GM12878 (cell line): ENCODE results near the gene RUFY3.
A peak's percentile ranks its signal among the peaks of the same experiment; 100 is the strongest.

Experiments
- ATF2 ChIP-seq: IDR thresholded peaks from 2 replicates; pipeline ENCODE4 v1.6.1; 2012; ENCODE audit warnings: low read length, inconsistent platforms
- CBX3 ChIP-seq: fragments of 200-600 bp; sonication (generic); IDR thresholded peaks from 2 replicates; pipeline ENCODE4 v1.6.1; 2016; ENCODE audit warnings: low read depth, borderline replicate concordance
- CREB1 ChIP-seq: IDR thresholded peaks from 2 replicates; pipeline ENCODE4 v1.6.1; 2012; ENCODE audit warnings: low read depth, mild to moderate bottlenecking, inconsistent platforms
- CTCF ChIP-seq, 3 experiments: IDR thresholded peaks in 2 of 3; conservative IDR thresholded peaks in 1 of 3; 2 replicates each; pipeline ENCODE4 v1.5.1; 2011; ENCODE audit warnings: low read depth in 3 of 3, low read length in 3 of 3, mild to moderate bottlenecking in 3 of 3, control low read depth in 2 of 3, moderate library complexity in 2 of 3, inconsistent platforms in 1 of 3, mixed read lengths in 1 of 3; ENCODE audit not compliant: control insufficient read depth in 2 of 3, insufficient read depth in 1 of 3; ENCODE audit errors: extremely low read depth in 1 of 3
- DPF2 ChIP-seq: fragments of 450-650 bp; IDR thresholded peaks from 2 replicates; pipeline ENCODE4 v1.6.1; 2017; ENCODE audit warnings: mild to moderate bottlenecking
- EP300 ChIP-seq, 2 experiments: fragments of 150-350 bp in 1 of 2; IDR thresholded peaks; 2 replicates each; pipeline ENCODE4 v1.6.1; 2011 to 2012; ENCODE audit warnings: low read depth in 2 of 2, low read length in 2 of 2, borderline replicate concordance in 1 of 2, improper control_type of control experiment in 1 of 2, inconsistent platforms in 1 of 2; ENCODE audit not compliant: control insufficient read depth in 1 of 2
- KLF5 ChIP-seq: fragments of 450-650 bp; IDR thresholded peaks from 2 replicates; pipeline ENCODE4 v1.6.1; 2014; ENCODE audit warnings: mild to moderate bottlenecking; ENCODE audit not compliant: partially characterized antibody
- POLR2AphosphoS2 ChIP-seq: IDR thresholded peaks from 2 replicates; pipeline ENCODE4 v1.6.1; 2011; ENCODE audit warnings: low read depth, mild to moderate bottlenecking, low read length, improper control_type of control experiment, moderate library complexity
- SPI1 ChIP-seq: IDR thresholded peaks from 2 replicates; pipeline ENCODE4 v1.6.1; 2011; ENCODE audit warnings: low read depth, mild to moderate bottlenecking, low read length, moderate library complexity, borderline replicate concordance; ENCODE audit not compliant: insufficient read depth
- TARDBP ChIP-seq: IDR thresholded peaks from 2 replicates; pipeline ENCODE4 v1.6.1; 2016; ENCODE audit warnings: borderline replicate concordance

DNA sequence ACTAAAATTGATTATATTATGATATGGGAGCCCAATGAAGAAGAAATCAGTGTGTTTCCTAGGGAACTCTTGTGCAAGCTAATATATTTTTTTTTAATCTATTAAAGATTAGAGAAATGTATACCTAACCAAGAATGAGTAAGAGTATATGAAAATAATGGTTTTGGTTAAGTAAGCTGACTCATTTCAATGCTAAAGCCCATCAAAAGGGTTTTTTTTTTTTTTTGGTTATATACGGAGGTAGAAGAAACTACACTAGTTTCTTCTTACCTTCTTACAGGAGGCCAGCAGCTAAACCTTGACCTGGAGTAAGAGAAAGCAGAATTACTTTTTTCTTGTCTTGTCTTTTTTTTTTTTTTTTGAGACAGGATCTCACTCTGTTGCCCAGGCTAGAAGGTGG lies 27.5 kb downstream of the RUFY3 start:
- TF ChIP-seq POLR2AphosphoS2, result no peak
- TF ChIP-seq CBX3, result no peak
- no peak for TF ChIP-seq SPI1
- no peak for TF ChIP-seq EP300 (IDR thresholded peaks at IDR 0.05; ENCODE audit: borderline replicate concordance in 1 of 2, control insufficient read depth in 1 of 2, low read depth in 2 of 2, low read length in 2 of 2)
- TF ChIP-seq CTCF (IDR thresholded peaks at IDR 0.05 in 2 of 3, conservative IDR thresholded peaks at IDR 0.05 in 1 of 3; ENCODE audit: control insufficient read depth in 2 of 3, extremely low read depth in 1 of 3, insufficient read depth in 1 of 3, low read depth in 3 of 3, low read length in 3 of 3), result no peak
- TF ChIP-seq DPF2, result no peak
- TF ChIP-seq ATF2, result peak; percentile 67; the same call in 1 of the 2 replicates
- no peak for TF ChIP-seq CREB1
- TF ChIP-seq TARDBP, result no peak
- TF ChIP-seq KLF5, result no peak
